Amniotic stem cell (primary cell): ENCODE data around the gene DGKI.

Source experiments
- DNase-seq: peaks from one replicate; lab custom pipeline; 2025; lab: John Stamatoyannopoulos, UW

DGKI gene

GRCh38 chr7:137345799-137346449 is 500.9 kb downstream of the DGKI start:
- no peak for DNase-seq

DNA sequence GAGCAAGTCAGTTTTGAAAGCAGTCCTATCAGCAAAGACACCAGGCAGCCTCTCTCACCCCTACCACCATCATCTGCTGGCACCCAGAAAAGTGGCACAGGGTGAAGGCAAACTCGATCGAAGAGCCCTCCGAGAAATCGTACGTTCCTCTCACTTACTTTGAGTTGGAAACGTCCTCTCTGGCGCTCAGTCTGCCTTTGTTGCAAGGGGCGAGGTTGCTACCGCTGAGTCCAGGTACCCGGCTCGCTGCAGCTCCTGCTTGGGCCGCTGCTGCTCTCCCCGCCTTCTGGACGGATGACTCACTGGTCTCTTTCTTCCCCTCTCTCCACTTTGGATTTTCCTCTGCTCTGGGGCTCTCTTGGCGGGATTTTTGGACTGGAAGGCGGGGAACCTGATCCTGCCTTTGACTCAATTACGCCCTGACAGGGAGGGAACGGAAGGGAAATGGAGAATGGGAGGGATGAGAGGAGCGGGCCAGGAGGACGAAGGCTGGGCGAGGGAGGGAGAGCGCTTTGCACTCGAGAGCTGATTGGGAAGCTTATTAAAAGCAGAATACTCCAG is 503.4 kb downstream of the DGKI start, which contains the start of gene PTN:
Gene PTN, minus strand, starts transcription at position 453 of the 561 bp plus-strand sequence. CDS start 88,760 bp downstream, outside the sequence.
- peak; percentile 26 for DNase-seq

DNA sequence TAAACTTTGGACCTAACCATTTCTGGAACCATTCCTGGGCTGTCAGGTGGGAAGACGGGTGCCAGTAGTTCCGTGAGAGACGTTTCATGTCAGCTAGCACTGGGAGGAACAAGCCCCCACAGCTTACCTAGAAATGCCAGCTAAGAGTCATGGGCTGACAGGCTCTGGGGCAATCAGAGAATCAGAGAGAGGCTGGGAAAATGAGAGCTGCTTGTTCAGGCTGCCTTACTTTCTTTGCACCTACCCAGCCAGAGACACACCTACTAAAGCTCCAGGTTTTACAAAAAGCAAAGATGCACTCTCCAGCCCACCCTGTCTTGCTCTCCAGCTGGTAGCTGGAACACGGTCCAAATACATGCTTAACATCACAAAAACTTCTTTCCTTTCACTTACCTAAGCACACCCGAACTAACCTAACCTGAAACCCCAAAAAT is 503.9 kb downstream of the DGKI start:
- DNase-seq = no peak

GRCh38 chr7:137342265-137342664 is 504.5 kb downstream of the DGKI start:
- DNase-seq = no peak

DNA sequence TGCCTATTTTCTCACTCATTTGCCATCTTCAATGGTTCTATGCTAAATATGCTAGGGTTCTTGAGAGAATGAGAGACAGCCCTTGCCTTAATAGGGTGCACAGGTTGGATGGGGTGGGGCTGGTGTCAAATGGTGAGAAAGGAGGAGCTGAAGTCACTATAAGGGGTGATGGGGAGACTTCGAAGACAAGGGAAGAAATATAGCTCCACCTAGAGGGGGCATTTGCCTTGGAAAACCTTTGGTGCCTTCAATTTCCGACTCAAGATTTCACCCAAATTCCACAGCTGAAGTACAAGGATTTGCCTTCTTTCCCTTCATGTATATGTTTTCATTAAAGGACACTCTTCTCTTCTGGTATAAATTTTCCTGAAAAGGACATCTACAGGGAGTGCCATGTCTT is 508.9 kb downstream of the DGKI start:
- no peak for DNase-seq

- DNase-seq = no peak
Observed at GRCh38 chr7:137335814-137336213, 511.0 kb downstream of the DGKI start.

DNA sequence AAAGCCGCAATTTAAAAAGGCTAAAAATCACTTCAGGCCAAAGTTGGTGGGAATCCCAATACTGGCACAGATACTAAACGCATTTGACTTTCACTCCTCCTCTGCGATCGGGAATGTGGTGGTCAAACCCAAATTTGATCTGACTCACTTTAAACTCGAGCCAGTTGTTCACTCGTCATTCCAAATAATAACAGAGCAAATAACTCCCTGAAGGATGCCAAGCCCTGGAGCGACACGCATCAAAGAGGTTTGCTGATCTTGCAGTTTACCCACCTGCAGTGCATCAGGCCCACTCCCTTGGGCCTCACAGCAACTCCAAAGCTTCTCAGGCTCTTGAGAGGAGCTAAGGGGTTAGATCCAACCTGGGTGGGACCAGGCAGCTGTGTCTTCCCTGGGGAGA is 515.4 kb downstream of the DGKI start:
- no peak for DNase-seq
